ENCODE measurements around the gene HSPH1.

DNA sequence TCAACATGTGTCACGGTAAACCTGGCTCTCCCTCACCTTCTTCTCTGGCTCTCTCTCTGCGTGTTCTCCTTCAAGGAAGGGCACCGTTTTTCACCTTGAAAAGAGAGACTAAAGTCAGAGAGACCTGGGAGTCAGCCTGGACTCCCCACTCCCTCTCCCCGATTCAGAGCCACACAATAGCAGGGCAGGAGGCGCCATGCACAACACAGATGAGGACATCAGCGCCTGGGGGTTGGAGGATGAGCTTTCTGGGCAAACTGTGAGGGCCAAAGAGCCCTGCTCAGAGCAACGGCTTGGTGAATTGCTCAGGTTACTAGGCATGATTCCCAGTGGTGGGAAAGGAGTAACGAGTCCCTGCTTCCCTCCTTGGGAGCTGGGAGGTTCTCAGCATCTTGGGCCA is 32.3 kb downstream of the HSPH1 start:
- TF ChIP-seq, protein P1, sequence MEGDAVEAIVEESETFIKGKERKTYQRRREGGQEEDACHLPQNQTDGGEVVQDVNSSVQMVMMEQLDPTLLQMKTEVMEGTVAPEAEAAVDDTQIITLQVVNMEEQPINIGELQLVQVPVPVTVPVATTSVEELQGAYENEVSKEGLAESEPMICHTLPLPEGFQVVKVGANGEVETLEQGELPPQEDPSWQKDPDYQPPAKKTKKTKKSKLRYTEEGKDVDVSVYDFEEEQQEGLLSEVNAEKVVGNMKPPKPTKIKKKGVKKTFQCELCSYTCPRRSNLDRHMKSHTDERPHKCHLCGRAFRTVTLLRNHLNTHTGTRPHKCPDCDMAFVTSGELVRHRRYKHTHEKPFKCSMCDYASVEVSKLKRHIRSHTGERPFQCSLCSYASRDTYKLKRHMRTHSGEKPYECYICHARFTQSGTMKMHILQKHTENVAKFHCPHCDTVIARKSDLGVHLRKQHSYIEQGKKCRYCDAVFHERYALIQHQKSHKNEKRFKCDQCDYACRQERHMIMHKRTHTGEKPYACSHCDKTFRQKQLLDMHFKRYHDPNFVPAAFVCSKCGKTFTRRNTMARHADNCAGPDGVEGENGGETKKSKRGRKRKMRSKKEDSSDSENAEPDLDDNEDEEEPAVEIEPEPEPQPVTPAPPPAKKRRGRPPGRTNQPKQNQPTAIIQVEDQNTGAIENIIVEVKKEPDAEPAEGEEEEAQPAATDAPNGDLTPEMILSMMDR (conservative IDR thresholded peaks at IDR 0.05) = no peak
- no peak for TF ChIP-seq EZH2 (IDR thresholded peaks at IDR 0.05; ENCODE audit: low read depth)

All from PC-9 (cell line).